Loucy (cell line): ENCODE measurements around the gene IRS1.

Experiments used
- H2AFZ ChIP-seq: fragments of 200-600 bp; sonication (generic); 2 replicates; pipeline ENCODE4 v1.6.0; 2016; ENCODE audit warnings: antibody characterized with exemption, mild to moderate bottlenecking, low read length, moderate library complexity
- H3F3A ChIP-seq: fragments of 200-600 bp; 2 replicates; pipeline ENCODE4 v1.6.0; 2016; ENCODE audit warnings: antibody characterized with exemption, low read depth, mild to moderate bottlenecking
- H3K27me3 ChIP-seq: fragments of 200-600 bp; sonication (generic); 2 replicates; pipeline ENCODE4 v1.6.1; 2014; ENCODE audit warnings: low read length, mild to moderate bottlenecking; ENCODE audit not compliant: insufficient read depth, poor library complexity, severe bottlenecking
- H3K36me3 ChIP-seq: fragments of 200-600 bp; sonication (generic); 2 replicates; pipeline ENCODE4 v1.6.1; 2016; ENCODE audit warnings: low read length; ENCODE audit not compliant: insufficient read depth
- H3K4me1 ChIP-seq: fragments of 200-600 bp; sonication (generic); 2 replicates; pipeline ENCODE4 v1.5.1; 2014; ENCODE audit warnings: low read length, mild to moderate bottlenecking; ENCODE audit not compliant: insufficient read depth, poor library complexity, severe bottlenecking
- H3K4me2 ChIP-seq: fragments of 200-600 bp; sonication (generic); 2 replicates; pipeline ENCODE4 v1.6.0; 2014; ENCODE audit warnings: antibody characterized with exemption, low read length, low read depth, mild to moderate bottlenecking; ENCODE audit not compliant: poor library complexity, severe bottlenecking
- H3K4me3 ChIP-seq: fragments of 200-600 bp; sonication (generic); 2 replicates; pipeline ENCODE4 v1.5.1; 2014; ENCODE audit warnings: low read length, mild to moderate bottlenecking, mixed read lengths; ENCODE audit not compliant: poor library complexity, severe bottlenecking
- H3K79me2 ChIP-seq: fragments of 200-600 bp; sonication (generic); 2 replicates; pipeline ENCODE4 v1.6.1; 2014; ENCODE audit warnings: low read length; ENCODE audit not compliant: insufficient read depth
- H3K9ac ChIP-seq: fragments of 200-600 bp; sonication (generic); 2 replicates; pipeline ENCODE4 v1.6.0; 2014; ENCODE audit warnings: mild to moderate bottlenecking, low read depth, low read length, moderate library complexity; ENCODE audit not compliant: poor library complexity, severe bottlenecking
- H3K9me2 ChIP-seq: fragments of 200-600 bp; sonication (generic); replicated peaks from 2 replicates; pipeline ENCODE4 v1.6.1; 2016; ENCODE audit warnings: low read depth, low read length, mixed read lengths
- H3K9me3 ChIP-seq: fragments of 200-600 bp; sonication (generic); 2 replicates; pipeline ENCODE4 v1.6.1; 2014; ENCODE audit warnings: mild to moderate bottlenecking, antibody characterized with exemption, low read length, low read depth; ENCODE audit not compliant: insufficient read depth
- H4K20me1 ChIP-seq: fragments of 200-600 bp; sonication (generic); 2 replicates; pipeline ENCODE4 v1.6.0; 2014; ENCODE audit warnings: antibody characterized with exemption, low read length, mild to moderate bottlenecking; ENCODE audit not compliant: insufficient read depth, poor library complexity, severe bottlenecking
- EZH2phosphoT487 ChIP-seq: fragments of 200-600 bp; IDR thresholded peaks from 2 replicates; pipeline ENCODE4 v1.6.1; 2018; ENCODE audit warnings: antibody characterized with exemption, mild to moderate bottlenecking, moderate library complexity, borderline replicate concordance
- TF ChIP-seq, protein P1 (sequence below): fragments of 200-600 bp; sonication (generic); conservative IDR thresholded peaks from 2 replicates; pipeline ENCODE4 v1.5.1; 2014; ENCODE audit warnings: mild to moderate bottlenecking, antibody characterized with exemption, low read length

The IRS1 gene

DNA sequence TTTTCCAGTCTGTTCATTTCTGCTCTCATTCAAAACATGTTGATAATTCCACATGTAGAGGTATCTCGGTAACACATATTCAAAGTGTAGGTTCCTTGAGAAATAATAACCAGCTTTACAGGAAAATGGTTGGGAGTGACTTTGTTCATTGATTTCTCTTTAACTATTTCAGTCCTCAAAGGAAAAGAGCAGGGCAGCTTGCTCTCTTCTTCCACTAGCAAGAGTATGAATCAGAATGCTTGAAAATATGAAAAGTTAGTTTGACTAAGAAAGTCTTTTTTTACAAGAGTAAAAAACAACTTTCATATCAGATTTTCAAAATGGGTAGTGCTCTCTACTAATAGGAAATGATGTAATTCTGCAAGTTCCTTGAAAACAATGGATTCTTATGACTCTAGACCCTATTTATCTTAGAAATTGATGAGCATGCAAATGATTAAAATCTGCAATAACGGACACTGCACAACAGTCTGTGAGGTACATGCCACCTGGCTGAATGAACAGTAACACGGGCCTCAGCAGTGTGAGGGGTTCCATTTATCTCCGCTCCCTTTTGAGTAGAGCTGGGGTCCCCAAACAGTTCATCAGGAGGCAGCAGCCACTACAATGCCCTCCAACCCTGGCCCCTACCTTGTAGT, 65.6 kb downstream of the IRS1 start:
- TF ChIP-seq, protein P1, sequence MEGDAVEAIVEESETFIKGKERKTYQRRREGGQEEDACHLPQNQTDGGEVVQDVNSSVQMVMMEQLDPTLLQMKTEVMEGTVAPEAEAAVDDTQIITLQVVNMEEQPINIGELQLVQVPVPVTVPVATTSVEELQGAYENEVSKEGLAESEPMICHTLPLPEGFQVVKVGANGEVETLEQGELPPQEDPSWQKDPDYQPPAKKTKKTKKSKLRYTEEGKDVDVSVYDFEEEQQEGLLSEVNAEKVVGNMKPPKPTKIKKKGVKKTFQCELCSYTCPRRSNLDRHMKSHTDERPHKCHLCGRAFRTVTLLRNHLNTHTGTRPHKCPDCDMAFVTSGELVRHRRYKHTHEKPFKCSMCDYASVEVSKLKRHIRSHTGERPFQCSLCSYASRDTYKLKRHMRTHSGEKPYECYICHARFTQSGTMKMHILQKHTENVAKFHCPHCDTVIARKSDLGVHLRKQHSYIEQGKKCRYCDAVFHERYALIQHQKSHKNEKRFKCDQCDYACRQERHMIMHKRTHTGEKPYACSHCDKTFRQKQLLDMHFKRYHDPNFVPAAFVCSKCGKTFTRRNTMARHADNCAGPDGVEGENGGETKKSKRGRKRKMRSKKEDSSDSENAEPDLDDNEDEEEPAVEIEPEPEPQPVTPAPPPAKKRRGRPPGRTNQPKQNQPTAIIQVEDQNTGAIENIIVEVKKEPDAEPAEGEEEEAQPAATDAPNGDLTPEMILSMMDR, result no peak
- TF ChIP-seq EZH2phosphoT487, result no peak
- Histone ChIP-seq H3K4me3 (no peak overlapping the region), H3K9me2 (no peaks in the 10 kb centered on the region), H3K9ac (no peak overlapping the region), H3K4me2 (no peak overlapping the region), H3K27me3 (no peaks in the 10 kb centered on the region), H2AFZ (no peak overlapping the region), H3K9me3 (no peaks in the 10 kb centered on the region), H3K36me3 (no peaks in the 10 kb centered on the region), H4K20me1 (no peaks in the 10 kb centered on the region), H3F3A (no peaks in the 10 kb centered on the region), H3K79me2 (no peaks in the 10 kb centered on the region), H3K4me1 (no peaks in the 10 kb centered on the region)

GRCh38 chr2:226733189-226733858, 66.3 kb downstream of the IRS1 start:
- Histone ChIP-seq H3K9ac (no peak overlapping the region), H2AFZ (no peak overlapping the region), H4K20me1 (no peaks in the 10 kb centered on the region), H3K9me2 (no peaks in the 10 kb centered on the region), H3K27me3 (no peaks in the 10 kb centered on the region), H3K9me3 (no peaks in the 10 kb centered on the region), H3K4me2 (no peak overlapping the region), H3K4me1 (no peaks in the 10 kb centered on the region), H3K4me3 (no peak overlapping the region), H3F3A (no peaks in the 10 kb centered on the region), H3K79me2 (no peaks in the 10 kb centered on the region), H3K36me3 (no peaks in the 10 kb centered on the region)
- TF ChIP-seq, protein P1, result no peak
- no peak for TF ChIP-seq EZH2phosphoT487

DNA sequence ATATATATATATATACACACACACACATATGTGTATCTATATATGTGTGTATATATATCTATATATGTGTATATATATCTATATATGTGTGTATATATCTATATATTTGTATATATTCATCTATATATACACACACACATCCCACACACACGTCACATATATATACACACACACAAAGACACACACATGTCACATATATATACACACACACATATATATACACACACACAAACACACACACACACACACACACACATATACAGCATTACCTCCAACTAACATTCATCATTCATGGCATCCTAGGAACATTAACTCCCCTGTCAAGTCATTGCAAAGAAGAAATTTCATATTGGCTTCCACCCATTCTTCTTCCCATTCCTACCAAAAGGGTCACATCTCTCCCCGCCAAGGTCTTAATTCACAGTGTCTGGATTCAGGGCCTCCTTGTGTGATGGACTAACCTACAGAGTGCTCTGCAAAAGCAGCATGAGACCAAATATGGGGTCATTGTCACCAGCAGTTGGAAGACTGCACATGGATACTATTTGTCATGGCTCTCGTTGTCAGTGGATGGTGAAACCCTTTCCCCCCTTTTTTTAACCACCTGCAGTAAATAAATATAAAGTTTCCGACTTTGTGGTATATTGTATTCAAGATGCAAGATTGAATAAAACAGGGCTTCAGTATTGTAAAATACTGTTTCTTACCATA, 67.0 kb downstream of the IRS1 start:
- no peaks in the 10 kb centered on the region for H3K4me1 ChIP-seq
- H3K36me3 ChIP-seq, result no peaks in the 10 kb centered on the region
- no peak overlapping the region for H3K4me2 ChIP-seq
- no peaks in the 10 kb centered on the region for H3F3A ChIP-seq
- TF ChIP-seq EZH2phosphoT487, result no peak
- TF ChIP-seq, protein P1, result no peak
- H3K9ac ChIP-seq, result no peak overlapping the region
- no peaks in the 10 kb centered on the region for H4K20me1 ChIP-seq
- H3K9me2 ChIP-seq, result no peaks in the 10 kb centered on the region
- H2AFZ ChIP-seq, result no peak overlapping the region
- no peak overlapping the region for H3K4me3 ChIP-seq
- H3K27me3 ChIP-seq, result no peaks in the 10 kb centered on the region
- no peaks in the 10 kb centered on the region for H3K9me3 ChIP-seq
- H3K79me2 ChIP-seq, result no peaks in the 10 kb centered on the region
